Activated CD4-positive, CD25-positive, alpha-beta regulatory T cell treated with anti-CD3 and anti-CD28 coated beads, Interleukin-2, amount 50 U/mL, for 16 hours (primary cell): ENCODE data around the gene FAM210A.

Experiments used
- DNase-seq: peaks from one replicate; pipeline ENCODE4 v3.0.0-alpha.2; 2020; ENCODE audit warnings: low read depth, low spot score

The FAM210A gene

DNA sequence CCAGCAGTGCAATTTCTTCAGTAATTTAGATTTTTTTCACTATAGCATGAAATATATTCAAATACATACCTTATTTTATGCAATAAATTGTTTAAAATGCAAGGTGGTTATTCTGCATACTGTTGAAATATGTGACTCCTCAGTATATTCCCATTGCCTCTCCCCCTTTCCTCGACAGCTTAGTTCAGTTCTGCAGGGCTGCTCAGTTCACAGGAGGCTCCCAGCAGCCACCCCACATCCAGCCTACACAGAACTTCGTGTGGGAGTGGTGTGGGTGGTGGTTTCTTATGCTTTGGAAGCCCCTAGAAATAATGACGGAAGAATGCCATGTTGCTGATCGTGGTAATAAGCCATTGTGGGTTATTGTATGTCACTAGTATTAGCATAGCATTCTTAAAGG, 79.7 kb downstream of the FAM210A start:
- DNase-seq: no peak

DNA sequence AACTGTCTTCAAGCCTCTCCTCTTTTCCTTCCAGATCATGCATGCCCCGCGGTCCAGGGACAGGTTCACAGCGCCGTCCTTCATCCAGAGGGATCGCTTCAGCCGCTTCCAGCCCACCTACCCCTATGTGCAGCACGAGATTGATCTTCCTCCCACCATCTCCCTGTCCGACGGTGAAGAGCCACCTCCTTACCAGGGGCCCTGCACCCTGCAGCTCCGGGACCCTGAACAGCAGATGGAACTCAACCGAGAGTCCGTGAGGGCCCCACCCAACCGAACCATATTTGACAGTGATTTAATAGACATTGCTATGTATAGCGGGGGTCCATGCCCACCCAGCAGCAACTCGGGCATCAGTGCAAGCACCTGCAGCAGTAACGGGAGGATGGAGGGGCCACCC, 81.3 kb downstream of the FAM210A start:
- DNase-seq: no peak

DNA sequence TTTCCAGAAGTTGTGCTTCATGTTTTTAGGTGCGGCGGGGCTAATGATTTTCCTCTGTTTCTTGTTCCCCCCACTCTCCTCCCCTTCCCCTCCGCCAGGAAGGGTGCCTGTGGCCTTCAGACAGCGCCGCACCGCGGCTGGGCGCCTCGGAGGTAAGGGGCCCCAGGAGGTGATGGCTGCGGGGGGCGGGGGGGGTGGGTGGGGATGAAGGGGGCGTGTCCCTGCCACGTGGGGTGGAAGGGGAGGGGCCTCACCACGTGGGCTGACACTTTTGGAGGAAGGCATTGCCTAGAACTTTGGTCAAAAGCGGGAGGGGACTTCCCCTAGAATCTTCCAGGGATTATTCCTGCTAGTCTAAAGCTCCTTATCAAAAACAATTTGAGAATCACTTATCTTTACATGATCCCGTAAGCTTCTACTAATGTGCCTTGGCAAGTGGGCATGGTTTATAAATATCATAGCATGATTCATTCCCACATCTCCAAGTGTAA, 83.1 kb downstream of the FAM210A start:
- DNase-seq: no peak

GRCh38 chr18:13642440-13642827, 83.9 kb downstream of the FAM210A start:
- no peak for DNase-seq

GRCh38 chr18:13641551-13642439, 84.6 kb downstream of the FAM210A start:
- DNase-seq: no peak

- no peak for DNase-seq
Observed at GRCh38 chr18:13640266-13640860, 86.0 kb downstream of the FAM210A start.

GRCh38 chr18:13638719-13639595, 87.4 kb downstream of the FAM210A start:
- DNase-seq: no peak

- no peak for DNase-seq
Observed at GRCh38 chr18:13635046-13635445, 91.3 kb downstream of the FAM210A start.

- DNase-seq: no peak
Observed at GRCh38 chr18:13633700-13634099, 92.7 kb downstream of the FAM210A start.

DNA sequence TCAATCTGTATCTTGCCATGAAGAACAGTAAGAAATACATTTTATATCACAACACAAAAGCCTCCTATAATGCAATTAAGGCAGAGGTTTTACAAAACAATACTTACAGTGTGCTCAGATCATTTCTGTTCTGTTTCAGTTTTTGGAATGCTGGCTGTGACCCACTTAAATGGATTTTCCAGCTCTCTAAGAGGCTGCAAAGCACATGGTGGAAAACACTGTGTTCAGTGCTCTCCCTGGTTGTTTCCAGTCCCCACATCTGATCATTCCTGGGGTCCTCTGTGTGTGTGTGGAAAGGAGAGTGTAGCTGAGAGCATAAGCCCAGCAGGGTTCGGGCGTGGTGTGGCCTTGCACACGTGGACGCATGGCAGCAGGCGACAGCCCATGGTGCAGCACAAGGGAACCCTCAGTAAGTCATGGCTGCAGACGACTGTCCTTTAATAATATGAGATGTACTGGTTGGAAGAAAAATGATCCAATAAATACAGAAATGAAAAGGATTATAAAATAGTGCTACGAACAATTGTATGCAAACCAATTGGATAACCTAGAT, 95.6 kb downstream of the FAM210A start:
- no peak for DNase-seq

- no peak for DNase-seq
Observed at GRCh38 chr18:13629841-13630715, 96.3 kb downstream of the FAM210A start.

DNA sequence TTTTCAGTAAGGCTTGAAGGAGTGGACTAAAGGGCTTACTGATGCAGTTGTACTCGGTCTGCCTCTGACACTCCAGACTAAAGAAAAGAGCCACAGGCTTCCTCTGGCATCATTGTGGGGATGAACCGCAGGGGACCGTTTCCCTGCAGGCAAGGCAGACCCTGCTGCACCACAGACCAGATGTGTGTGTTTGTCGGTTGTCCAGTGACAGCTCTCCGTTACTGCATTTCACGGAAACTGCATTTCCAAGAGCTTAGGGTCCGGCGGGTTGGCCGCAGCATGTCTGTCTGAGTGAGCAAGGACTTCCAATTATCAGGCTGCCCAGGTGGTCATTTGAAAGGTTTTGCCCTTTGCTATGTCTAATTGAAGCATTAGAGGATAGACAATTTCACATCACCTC, 98.1 kb downstream of the FAM210A start:
- no peak for DNase-seq

DNA sequence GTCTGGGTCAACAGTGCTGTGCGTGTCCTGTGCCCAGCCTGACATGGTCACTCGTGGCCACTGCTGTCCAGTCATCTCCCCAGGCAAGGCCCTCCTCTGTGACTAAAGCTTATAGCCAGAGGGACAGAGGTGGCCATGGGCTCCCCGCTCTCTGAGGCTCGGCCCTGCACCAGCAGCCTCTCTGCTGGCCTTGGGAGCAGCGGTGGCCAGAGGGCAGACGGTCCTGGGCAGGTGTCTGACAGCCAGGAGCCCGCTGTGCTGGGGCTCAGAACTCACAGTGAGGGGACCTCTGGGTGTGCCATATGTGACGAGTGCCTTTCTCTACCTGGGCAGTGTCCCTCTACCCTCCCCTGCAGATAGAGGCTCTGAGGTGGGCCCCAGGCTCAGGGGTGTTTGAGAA, 98.7 kb downstream of the FAM210A start:
- no peak for DNase-seq

DNA sequence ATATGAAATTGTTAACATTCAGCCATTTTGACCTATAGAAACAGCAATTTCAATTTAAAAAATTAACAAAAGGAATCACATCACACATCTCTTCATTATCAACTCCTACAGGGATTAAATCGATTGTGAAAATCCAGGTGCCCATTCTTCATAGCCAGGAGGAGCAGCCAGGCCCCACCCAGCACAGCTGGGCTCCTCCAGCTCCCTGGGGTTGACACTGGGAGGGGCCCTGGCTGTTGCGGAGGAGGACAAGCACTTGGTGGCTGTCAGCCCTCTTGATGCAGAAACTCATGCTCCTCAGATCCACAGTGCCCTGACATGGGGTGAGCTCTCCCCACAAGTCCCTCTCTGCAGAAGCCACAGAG, 99.8 kb downstream of the FAM210A start:
- DNase-seq: no peak

DNA sequence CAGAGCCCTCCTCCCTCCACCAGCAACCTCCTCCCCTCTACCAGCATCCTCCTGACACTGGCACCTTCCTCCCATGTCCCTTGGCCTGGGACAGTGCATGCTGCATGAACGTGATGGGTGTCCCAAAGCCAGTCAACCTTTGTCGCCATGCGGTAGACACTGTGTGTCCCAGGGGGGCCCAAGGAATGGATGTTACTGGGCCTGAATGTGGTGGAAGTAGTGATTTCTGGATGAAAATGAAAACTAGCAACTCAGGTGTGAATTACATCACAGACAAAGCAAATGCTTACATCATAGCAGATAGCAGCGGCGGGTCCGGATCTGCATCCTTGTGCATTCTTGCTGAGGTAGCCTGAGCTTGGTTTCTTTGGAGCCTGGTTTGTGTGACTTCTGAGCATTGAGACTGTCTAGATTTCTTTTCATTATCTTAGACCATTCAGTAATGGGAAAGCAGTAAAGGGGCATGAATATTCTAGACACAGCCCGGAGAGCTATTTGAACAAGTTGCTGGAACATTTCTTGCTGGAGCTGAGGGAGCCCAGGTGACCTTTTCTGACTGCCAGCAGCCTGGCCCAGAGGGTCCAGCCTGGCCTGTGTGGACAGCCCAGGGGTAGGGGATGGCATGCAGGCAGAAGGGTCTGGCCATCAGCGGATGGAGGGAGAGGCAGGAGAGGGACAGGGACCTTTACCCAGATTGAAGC, 100.4 kb downstream of the FAM210A start:
- DNase-seq: no peak

GRCh38 chr18:13625355-13625754, 101.0 kb downstream of the FAM210A start:
- no peak for DNase-seq

- no peak for DNase-seq
Observed at GRCh38 chr18:13624563-13625237, 101.7 kb downstream of the FAM210A start.

- no peak for DNase-seq
Observed at GRCh38 chr18:13623871-13624270, 102.5 kb downstream of the FAM210A start.

GRCh38 chr18:13623348-13623747, 103.0 kb downstream of the FAM210A start:
- no peak for DNase-seq

- no peak for DNase-seq
Observed at GRCh38 chr18:13622751-13623150, 103.6 kb downstream of the FAM210A start.
